GM19467 (cell line): ENCODE data around the gene ATF6.

Experiments
- ATAC-seq: cut with Tn5 transposase; IDR thresholded peaks from one replicate; pipeline ENCODE4 v1.9.1; 2021; ENCODE audit warnings: mild to moderate bottlenecking, moderate library complexity; ENCODE audit not compliant: unreplicated experiment

The ATF6 gene

DNA sequence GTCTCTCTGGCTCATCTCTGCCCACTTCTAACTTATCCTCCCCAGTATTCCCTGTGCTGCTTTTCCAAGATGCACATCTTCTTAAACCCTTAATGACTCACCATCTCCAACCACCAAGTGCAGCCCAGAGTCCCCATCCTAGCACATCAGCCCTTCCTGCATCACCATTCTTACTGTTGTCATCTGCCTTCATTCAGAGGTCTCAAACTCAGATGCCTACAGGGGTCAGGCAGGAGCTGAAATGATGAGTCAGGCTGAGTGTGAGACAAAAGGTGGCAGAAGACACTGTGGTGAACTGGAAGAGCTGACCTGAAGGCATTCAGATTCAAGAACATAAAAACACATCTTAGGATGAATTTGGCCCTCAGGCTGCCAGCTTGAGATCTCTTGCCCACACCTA lies 223.0 kb downstream of the ATF6 start:
- no peak for ATAC-seq

DNA sequence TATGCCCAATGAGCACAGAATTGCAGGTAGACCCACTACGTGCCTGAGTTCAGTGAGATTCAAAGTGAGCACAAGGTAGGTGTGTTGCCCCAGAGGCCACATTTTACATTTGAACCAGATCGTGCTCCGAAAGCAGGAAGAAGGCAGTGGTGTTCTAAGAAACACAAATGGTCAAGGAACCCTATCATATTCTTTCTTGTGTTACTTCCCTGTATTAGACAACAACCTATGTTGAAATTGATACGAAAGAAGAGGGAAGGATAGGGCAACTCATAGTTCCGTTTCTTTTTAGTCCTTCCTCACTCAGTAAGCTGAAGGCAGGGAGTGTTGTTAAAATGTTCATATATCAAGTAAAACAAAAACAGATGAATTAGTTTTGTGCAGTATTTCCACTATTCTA lies 223.7 kb downstream of the ATF6 start:
- no peak for ATAC-seq

DNA sequence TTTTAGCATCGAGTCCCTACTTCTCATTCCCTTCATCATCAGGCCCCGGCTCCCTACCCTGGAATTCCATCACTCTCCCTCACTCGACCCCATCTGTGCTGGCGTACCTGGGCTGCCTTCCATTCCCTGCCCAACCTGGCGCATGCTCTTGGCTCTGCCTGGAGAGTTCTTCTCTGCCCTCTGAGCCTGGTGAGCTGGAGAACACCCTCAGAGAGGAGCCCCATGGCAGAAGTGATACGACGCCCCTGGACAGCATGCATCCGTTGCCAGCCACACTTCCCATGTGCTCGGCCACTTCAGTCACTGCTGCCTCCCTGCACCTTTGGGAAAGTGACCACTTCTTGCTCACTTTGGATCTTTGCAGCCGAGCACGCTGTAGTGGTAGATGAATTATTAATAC lies 227.5 kb downstream of the ATF6 start:
- ATAC-seq = no peak

DNA sequence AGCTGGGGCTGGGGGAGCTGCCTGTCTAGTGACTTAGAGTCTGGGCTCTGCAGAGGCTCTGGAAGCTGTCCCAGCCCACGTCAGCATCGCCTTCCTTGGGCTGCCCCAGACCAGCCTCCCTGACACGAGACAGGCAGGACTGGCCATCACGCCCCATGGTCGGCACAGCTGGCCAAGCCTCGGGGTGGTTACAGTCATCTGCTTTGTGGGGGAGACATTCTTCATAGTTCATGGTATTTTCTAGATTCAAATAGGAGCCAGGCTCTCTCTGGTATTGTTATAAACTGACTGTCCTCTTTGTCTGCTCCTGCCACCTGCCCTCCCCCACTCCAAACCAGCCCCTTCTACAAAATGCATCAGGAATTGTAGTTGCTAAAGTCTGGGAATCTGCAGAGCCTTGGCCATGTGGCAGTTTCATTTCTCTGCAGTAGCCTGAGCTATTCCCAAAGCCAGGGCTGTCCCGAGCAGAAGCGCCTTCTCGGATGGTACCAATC lies 228.1 kb downstream of the ATF6 start:
- no peak for ATAC-seq

DNA sequence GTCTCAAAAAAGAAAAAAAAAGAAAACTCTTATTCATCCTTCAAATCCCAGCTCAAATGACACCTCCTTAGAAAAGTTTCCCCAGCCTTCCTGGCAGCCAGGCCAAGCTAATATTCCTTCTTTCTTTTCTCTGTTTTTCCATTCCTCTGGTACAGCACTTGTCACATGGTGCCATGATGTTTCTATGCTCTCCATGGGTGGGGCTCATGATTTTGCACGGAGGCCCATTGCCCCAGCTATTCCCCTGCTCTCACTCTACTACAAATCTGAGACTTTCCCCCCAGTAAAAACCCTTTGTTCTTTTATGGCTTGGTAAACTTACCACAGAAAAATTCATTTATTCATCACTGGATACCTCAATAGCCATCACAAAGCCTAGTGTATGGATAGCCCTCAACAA lies 231.0 kb downstream of the ATF6 start:
- ATAC-seq = no peak

DNA sequence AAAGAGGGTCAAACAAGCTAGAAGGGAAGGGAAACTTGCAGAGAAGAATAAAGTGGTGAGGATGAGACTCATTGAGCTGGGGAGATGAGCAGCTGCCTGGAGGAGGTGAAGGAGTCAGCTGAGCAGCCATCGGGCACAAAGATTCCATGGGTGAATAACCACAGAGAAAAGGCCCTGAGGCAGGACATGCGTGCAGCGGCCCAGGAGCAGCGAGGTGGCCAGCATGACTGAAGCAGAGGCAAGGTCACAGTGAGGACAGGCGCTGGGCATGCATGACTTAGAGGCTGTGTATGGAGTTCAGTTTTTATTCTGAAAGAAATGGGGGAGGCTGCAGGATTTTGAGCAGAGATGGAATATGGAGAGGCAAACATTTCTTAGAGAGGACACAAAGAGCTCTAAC lies 232.7 kb downstream of the ATF6 start:
- ATAC-seq = no peak

DNA sequence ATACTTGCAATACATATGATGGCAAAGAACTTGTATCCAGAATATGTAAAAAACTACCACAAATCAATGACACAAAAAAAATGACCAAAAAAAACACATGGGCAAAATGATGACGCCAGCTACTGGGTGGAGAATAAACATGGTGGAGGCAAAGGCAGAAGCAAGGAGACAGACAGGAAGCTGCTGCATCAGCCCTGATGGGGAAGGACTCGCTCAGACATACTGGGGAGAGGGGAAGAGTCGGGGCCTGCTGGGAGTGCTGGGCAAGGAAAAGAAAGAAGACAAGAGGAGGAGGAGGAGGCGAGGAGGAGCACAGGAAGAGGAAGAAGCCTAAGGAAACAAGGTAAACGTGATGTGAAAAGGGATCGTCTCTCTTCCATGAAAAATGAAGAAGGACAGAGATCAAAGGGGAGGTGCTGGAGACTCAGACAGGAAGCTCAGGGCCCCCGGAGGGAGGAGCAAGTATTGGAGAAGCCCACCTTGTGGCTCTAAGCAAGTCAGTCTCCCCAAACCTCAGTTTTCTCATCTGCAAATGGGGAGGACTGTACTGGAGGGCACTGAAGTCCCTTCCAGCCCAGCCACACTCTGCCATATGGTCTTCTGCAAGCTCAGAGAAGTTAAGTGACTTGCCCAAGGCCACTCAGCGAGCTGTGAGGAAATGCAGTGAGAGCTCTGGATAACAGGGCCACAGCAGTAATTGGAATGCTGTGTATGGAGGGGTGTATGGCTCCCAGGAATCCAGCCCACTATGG lies 233.4 kb downstream of the ATF6 start:
- no peak for ATAC-seq

DNA sequence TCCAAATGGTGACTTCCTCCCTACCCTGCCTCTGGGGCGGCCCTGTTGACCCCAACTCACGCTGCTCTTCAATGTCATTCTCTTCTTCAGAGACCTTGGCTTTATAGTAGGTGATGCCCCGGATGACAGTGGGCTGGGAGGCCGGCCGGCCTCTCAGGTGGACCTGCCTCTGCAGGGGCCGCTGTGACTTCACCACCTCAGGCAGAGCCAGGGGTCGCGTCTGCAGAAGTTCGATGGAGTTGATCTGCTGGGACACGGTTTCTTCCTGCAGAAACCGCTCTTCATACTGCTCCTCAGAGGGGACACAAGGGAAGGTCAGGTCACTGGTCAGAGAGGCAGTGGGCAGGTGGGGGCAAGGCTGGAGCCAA lies 233.9 kb downstream of the ATF6 start:
- no peak for ATAC-seq

DNA sequence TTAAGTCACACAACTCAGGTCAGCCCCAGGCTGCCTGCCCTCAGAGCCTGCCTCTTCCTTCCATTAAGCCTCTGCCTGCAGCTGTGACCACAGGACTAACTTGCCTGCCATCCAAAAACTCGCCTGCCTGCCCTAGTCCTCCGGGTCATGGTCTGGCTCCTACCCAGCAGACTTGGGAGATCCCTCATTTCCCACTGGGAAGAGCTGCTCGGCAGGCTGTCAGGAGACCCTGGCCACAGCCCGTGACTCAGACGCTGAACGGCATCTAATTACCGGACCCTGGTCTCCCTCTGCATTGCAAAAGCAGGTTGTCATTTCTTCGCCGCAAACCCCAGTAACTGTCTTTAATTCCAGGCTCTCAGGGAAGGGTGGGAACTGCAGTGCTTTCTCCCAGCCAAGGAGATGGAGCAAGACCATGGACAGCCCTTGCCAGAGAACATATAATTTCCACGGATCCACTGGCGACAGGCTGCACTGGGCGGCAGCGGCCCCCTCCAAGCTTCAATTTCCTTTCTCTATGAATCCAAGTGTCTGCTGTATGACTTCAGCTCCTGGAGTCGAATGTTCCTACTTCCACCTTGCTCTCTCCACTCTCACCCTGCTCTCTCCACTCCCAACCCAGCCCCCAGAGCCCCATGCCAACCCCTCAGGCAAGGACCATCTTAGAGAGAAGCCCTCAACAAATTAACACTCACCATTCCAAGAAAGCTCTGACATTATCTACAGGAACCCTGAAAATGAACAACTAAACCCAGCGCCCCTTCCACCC lies 237.1 kb downstream of the ATF6 start:
- ATAC-seq = no peak

DNA sequence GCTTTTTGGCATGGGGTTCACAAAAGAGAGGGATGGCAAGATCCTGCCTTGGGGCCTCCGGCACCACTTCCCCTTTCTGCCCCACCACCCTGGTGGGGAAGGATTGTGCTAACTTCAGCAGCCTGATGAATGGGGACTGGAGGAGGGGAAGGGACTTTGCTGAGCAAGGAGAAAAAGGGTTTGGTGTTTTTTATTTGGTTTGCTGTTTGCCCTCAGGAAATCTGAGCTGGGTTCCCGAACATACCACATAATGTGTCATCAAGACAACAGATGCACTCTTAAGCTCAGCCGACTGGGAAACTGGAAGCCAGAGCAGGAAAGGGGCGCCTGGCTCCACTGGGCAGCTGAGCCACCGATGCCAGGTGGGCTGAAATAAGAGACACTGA lies 237.7 kb downstream of the ATF6 start:
- no peak for ATAC-seq

DNA sequence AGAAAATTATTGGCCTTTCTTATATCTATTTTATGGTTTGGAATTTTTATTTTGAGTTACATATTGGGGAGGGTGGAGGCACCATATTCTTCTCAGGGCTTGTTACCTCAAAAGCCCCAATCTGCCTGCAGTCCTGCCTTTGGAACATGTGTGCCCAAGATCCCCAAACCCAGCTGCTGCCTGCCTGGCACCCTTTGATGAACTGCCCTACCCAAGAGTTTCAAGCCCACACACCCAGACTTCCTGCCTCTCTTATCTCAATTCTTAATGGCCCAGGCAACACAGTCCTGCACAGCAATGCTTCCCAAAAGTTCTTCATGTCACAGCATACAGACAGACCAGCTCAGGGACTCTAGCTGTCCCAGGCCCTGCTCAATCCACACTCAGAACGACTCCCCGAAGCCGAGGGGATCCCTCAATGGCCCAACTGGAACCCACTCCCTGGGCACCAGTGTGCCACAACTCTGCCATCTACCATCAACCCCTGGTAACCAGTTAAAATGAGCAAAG lies 238.4 kb downstream of the ATF6 start:
- ATAC-seq = no peak

DNA sequence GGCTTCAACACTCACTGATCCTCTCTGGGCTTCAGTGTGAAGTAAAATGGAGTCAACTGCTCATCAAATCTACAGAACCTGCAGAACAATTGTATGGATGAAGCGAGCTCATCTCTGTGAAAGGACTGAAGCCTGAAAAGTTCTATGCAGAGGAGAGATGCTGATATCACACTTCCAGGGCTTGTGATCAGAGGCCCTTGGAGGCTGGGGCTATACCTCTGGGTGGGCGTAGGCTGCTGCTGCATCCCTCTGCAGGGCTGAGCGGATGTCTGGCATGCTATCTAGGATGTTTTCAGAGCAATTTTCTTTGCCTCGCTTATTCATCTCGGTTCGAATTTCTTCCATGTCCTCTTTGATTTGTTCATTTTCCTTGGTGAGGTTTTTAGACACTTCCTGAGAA lies 240.0 kb downstream of the ATF6 start:
- no peak for ATAC-seq

DNA sequence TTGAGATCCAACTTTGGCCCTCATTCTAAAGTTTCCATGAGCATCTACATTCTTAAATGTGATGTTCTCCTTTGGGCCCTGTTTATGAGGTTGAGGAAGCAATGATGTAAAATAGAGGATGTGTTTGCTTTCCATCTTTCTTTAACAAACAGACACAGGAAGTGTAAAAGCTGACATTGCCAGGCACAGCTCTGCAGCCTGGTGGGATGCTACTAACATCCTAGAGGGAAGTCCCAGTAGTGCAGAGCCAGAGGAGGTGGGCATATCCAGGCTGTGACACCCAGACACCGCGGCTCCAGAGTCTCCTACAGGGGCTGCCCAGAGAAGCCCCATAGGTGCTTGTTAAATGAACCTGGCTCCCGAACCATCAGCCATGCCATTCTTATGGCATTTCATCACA lies 241.3 kb downstream of the ATF6 start:
- ATAC-seq = no peak

DNA sequence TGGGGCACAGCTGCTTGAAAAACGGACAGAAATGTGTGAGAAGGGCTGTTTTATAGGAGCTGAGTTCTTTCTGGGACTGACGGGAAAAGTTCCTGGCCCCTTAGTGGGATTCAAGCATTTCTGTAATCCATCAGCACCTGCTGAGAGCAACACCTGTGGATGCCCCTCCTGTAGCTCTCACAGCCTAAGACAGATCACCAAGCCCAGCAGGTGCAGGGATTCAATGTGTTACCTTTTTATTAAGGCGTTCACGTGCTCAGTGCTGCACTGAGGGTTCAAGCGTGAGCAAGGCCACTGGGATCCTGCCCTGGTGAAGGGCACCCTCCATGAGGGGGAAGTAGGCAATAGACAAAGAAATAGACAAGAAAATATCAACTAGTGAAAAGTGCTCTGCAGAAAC lies 242.7 kb downstream of the ATF6 start:
- no peak for ATAC-seq

DNA sequence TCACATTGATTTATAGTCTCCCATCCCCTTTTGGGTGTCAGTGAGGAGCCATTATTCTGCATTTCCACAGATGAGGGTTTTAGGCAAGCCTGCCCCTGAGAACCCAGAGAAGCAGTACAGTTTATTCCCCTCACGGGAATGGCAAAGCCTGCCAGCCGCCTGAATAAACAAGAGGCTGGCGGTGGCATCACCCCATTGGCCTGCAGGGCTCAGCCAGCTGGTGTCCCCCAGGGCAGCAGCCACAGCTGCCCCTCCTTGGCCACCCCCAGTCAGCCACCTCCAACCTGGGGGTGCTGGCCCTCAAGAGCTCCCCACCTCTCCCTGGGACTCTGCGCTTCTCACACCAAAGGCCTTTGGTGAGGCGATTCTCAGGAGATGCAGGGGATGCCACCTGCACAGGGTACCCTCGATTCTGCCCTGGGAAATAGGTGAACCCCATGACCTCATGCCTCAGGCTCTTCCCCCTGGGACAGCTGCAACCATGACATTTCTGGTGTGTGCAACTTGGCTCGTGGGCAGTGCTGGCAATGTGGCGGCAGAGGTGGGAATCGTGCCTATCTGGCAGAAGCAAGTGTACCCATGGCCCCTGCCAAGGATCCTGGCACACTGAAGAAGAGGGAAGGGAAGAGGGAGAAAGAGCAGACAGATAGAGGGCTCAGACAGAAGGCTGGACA lies 243.5 kb downstream of the ATF6 start:
- no peak for ATAC-seq

DNA sequence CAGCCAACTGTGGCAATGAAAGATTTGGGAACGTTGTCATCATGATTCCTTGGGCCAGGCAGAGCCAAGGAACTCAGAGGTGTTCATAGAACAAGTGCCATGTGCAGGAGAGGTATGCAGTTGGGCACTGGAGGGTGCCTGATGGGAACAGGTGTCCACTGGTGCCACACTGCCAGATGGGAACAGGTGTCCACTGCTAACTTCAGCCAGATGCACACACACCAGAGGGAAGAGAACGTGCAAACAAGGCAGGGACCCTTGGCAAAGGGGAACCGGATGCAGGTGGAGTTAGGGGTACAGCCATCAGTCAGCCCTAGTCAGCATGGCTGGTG lies 244.0 kb downstream of the ATF6 start:
- no peak for ATAC-seq

DNA sequence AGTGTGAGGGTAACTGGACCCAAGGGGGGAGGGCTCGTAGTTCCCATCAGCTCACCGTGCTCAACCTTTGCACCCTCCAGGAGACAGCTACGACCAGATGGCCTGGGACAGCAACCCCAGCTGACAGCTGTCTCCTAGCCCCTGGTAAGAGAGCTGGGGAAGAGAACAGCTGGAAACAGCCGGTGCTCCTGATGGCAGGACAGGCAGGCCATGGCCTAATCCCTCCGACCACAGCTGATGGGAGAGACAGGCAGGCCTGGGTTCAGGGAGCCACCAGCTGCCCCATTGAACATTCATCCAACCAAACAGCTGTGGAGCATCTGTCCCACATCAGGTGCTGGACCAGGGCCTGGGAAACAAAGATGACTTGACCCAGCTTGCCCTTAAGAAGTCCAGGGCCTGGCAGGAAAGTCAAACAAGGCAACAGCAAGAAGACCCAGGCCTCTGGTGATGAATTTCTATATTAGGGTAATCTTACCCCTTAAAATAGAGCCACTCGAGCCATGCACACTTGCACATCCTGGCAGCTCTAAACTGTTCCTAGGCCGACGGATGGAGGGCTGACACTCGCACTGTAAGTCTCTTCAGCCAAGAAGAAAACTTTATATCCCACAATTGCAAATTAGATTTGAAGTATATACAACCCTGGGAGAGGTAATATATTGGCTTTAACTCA lies 245.4 kb downstream of the ATF6 start:
- ATAC-seq = no peak

DNA sequence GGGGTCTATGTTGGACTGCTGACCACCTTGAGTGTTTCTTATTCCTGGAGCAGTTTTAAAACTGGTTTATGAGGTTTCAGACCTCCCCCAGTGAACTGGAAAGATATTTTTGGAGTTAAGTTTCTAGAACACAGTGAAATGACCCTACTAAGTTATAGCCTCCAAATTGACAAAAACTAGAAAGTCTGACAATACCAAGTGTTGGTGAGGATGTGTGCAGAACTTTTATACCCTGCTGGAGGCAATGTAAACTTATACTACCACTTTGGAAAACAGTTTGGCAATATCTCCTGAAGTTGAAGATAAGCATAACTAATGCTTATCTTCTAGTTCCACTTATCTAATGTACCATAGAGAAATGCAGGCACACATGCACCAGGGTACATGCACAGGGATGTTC lies 247.2 kb downstream of the ATF6 start:
- no peak for ATAC-seq
